ENCODE results near the gene GPSM1.

- TF ChIP-seq EZH2phosphoT487 (IDR thresholded peaks at IDR 0.05; ENCODE audit: borderline replicate concordance, low read depth) (no peak), CTCF (IDR thresholded peaks at IDR 0.05) (no peak), RAD21 (IDR thresholded peaks at IDR 0.05; ENCODE audit: low read length) (no peak), USF2 (IDR thresholded peaks at IDR 0.05; ENCODE audit: borderline replicate concordance, low read depth, low read length) (no peak), POLR2AphosphoS5 (IDR thresholded peaks at IDR 0.05; ENCODE audit: low read depth, low read length) (no peak), JUND (IDR thresholded peaks at IDR 0.05) (no peak), TCF12 (IDR thresholded peaks at IDR 0.05) (no peak), TAF1 (IDR thresholded peaks at IDR 0.05; ENCODE audit: borderline replicate concordance, low read depth, low read length) (no peak), TEAD4 (IDR thresholded peaks at IDR 0.05; ENCODE audit: borderline replicate concordance, insufficient read depth) (no peak), FOXM1 (IDR thresholded peaks at IDR 0.05; ENCODE audit: low read depth) (no peak), SMC3 (IDR thresholded peaks at IDR 0.05; ENCODE audit: low read depth, low read length) (no peak), PBX3 (IDR thresholded peaks at IDR 0.05) (no peak), MAX (IDR thresholded peaks at IDR 0.05; ENCODE audit: low read depth) (no peak)
These were observed 28.2 kb upstream of the GPSM1 start for GRCh38 chr9:136299116-136299515.

All from SK-N-SH (cell line).